GM10248 (cell line): ENCODE measurements around the gene TEK.

Source experiments
- CTCF ChIA-PET: fragments of 300-600 bp; sonication (Branson Sonifier 250); formaldehyde crosslinking; extraction: SDS; loops from one replicate; lab custom pipeline; 2021; ENCODE audit warnings: antibody characterized with exemption; lab: Yijun Ruan, JAX
- POLR2A ChIA-PET: fragments of 350-650 bp; sonication (Branson Sonifier 250); formaldehyde crosslinking; extraction: SDS; loops from one replicate; lab custom pipeline; 2020; ENCODE audit warnings: antibody characterized with exemption; lab: Yijun Ruan, JAX
- DNase-seq: peaks from one replicate; pipeline ENCODE4 v3.0.0; 2012; ENCODE audit errors: extremely low spot score
- TF ChIP-seq, protein P1 (sequence below): IDR thresholded peaks from 2 replicates; pipeline ENCODE4 v1.5.1; 2012; ENCODE audit warnings: mild to moderate bottlenecking, low read depth; ENCODE audit errors: extremely low read depth, missing control alignments, control extremely low read depth

The TEK gene

DNA sequence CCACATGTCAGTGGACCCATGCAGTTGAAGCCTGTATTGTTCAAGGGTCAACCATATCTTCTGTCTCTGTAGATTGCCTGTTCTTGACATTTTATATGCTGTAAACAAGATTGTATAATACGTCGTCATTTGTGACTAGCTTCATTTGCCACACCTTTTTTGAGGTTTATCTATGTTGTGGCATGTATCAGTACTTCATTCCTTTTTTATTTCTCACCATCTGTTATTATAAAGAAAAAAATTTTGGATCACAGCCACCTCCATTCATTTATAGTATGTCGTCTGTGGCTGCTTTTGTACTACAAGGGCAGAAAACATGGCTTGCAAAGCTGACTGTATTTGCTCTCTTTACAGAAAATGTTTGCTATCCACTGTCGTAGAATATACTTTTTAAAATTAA is 72.4 kb downstream of the TEK start:
- TF ChIP-seq, protein P1, sequence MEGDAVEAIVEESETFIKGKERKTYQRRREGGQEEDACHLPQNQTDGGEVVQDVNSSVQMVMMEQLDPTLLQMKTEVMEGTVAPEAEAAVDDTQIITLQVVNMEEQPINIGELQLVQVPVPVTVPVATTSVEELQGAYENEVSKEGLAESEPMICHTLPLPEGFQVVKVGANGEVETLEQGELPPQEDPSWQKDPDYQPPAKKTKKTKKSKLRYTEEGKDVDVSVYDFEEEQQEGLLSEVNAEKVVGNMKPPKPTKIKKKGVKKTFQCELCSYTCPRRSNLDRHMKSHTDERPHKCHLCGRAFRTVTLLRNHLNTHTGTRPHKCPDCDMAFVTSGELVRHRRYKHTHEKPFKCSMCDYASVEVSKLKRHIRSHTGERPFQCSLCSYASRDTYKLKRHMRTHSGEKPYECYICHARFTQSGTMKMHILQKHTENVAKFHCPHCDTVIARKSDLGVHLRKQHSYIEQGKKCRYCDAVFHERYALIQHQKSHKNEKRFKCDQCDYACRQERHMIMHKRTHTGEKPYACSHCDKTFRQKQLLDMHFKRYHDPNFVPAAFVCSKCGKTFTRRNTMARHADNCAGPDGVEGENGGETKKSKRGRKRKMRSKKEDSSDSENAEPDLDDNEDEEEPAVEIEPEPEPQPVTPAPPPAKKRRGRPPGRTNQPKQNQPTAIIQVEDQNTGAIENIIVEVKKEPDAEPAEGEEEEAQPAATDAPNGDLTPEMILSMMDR: no peak
- CTCF ChIA-PET: no interaction called here
- POLR2A ChIA-PET: no interaction called here
- DNase-seq: no peak

DNA sequence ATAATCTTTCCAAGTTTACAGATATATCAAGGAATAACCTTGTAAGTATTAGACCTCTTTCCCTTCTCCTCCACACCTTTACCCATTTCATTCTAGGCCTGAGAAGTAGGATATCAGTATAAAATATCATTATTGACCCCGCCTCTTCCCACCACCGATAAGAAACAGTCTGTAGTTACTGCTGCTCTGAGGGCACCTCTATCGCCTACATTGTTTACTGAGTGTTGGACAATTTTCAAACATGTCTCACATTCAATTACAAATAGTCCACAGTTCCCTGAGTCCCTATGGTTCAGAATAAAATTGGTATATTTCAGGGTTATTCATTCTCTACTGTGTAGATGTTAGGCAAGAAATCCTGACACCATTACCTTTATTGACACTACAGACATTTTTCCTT is 73.4 kb downstream of the TEK start:
- TF ChIP-seq, protein P1: no peak
- ChIA-PET POLR2A (no interaction called here), CTCF (interaction anchor here (2.3 kb wide), 1 partner anchor 14 kb away, joined by 5 read pairs; no protein-coding TSS in a partner anchor)
- DNase-seq: no peak

DNA sequence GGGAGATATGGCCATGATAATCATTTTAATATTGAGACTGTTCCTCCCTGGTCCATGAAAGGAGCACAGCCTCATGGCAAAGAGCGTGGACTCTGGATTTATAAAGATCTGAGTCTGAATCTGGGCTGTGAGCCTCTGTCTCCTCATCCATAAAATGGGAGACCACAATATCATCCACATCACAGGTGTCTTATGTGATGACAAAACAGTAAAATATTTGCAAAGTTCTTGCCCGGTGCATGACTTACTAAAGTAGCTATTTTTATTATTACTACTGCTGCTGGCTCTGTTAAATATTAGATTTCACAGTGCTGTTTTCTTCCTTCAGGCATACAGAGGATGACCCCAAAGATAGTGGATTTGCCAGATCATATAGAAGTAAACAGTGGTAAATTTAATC is 74.1 kb downstream of the TEK start:
- no peak for DNase-seq
- CTCF ChIA-PET: interaction anchor here (2.3 kb wide), 1 partner anchor 14 kb away, joined by 5 read pairs; no protein-coding TSS in a partner anchor
- TF ChIP-seq, protein P1: no peak
- POLR2A ChIA-PET: no interaction called here

DNA sequence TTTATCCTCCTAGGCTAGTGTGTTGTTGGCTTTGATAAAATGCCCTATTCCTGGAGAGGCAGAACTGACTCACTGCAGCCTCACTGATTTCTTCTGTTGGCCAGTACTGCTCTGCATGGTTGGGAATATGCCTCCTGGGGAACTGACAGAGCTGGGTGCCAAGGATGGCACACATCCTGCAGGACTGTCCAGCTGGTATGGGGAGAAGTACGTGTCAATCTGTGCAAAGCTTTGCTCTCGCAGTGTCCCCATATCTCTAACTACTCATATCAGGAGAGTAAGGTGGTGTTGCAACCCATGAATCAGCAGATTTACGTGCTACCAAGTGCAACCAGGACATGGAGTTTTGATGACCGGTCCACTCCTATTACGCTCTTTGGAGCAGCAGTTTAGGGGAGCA is 74.7 kb downstream of the TEK start:
- TF ChIP-seq, protein P1: no peak
- ChIA-PET CTCF (interaction anchor here (1.2 to 2.3 kb wide), 2 partner anchors 9 to 15 kb away, joined by 3 to 5 read pairs; no protein-coding TSS in a partner anchor), POLR2A (no interaction called here)
- DNase-seq: no peak

DNA sequence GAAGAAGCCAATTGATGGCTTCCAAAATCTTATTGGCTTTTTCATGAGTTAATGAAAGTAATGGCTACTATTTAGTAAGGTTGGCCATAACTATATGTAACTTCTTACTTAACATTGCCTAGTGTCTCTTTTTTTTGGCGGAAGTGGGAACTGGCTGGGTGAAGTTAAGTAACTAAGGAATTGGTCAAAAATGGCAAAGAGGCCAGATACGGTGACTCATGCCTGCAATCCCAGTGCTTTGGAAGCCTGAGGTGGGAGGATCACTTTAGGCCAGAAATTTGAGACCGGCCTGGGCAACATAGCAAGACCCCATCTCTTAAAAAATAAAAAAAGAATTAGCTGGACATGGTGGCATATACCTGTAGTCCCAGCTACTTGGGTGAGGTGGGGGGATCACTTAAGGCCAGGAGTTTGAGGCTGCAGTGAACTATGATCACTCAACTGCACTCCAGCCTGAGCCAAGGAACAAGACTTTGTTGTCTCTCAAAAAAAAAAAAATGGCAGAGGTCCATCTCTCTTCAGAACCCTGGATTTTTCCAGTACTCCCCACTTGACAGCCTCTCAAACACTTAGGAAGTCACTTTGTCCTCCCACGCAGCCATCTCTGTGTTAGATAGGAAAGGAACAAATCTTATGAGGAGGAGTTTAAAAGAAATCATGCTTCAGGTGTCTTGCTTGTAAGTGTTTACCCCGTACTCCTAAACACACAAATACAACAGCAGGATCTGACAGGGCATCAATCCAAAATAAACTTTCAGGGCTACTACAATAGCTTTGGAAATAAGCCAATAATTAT is 75.7 kb downstream of the TEK start:
- ChIA-PET CTCF (interaction anchor here (1.2 kb wide), 1 partner anchor 10 kb away, joined by 3 read pairs; no protein-coding TSS in a partner anchor), POLR2A (no interaction called here)
- no peak for DNase-seq
- TF ChIP-seq, protein P1: no peak

DNA sequence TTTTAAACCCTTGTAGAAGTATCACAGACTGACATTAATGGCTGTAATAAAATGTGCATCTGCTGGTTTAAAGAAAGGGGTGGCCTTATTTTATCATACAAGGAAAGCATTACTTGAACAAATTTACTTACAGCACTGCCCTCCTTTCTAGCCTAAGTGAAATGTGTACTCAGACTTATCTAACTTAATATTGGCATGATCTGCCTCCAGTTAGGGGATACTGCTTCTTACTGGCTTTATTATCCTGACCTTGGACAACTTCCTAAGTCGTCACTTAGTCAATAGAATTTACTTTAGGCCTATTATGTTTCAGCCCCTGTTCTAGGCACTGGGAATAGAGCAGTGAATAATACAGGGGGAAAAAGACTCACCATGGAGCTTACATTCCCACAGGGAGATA is 79.4 kb downstream of the TEK start:
- DNase-seq: no peak
- ChIA-PET POLR2A (no interaction called here), CTCF (interaction anchor here (1.0 kb wide), 1 partner anchor 9 kb away, joined by 3 read pairs; no protein-coding TSS in a partner anchor)
- TF ChIP-seq, protein P1: no peak
